Ishikawa (cell line): ENCODE measurements around the gene STAT4.

Experiments
- CEBPB ChIP-seq: IDR thresholded peaks from 2 replicates; pipeline ENCODE4 v1.6.1; 2012
- CREB1 ChIP-seq: IDR thresholded peaks from 2 replicates; pipeline ENCODE4 v1.6.1; 2012; ENCODE audit warnings: low read depth
- EP300 ChIP-seq: IDR thresholded peaks from 2 replicates; pipeline ENCODE4 v1.6.1; 2012; ENCODE audit warnings: borderline replicate concordance
- TCF12 ChIP-seq: IDR thresholded peaks from 2 replicates; pipeline ENCODE4 v1.6.1; 2012; ENCODE audit warnings: low read depth
- TEAD4 ChIP-seq: IDR thresholded peaks from 2 replicates; pipeline ENCODE4 v1.6.1; 2012
- YY1 ChIP-seq: IDR thresholded peaks from 2 replicates; pipeline ENCODE4 v1.6.1; 2012; ENCODE audit warnings: low read depth
- TF ChIP-seq, protein P1 (sequence below): IDR thresholded peaks from 2 replicates; pipeline ENCODE4 v1.6.1; 2012
- TF ChIP-seq, protein P2 (sequence below): IDR thresholded peaks from 2 replicates; pipeline ENCODE4 v1.6.1; 2012; ENCODE audit warnings: low read depth, mild to moderate bottlenecking

DNA sequence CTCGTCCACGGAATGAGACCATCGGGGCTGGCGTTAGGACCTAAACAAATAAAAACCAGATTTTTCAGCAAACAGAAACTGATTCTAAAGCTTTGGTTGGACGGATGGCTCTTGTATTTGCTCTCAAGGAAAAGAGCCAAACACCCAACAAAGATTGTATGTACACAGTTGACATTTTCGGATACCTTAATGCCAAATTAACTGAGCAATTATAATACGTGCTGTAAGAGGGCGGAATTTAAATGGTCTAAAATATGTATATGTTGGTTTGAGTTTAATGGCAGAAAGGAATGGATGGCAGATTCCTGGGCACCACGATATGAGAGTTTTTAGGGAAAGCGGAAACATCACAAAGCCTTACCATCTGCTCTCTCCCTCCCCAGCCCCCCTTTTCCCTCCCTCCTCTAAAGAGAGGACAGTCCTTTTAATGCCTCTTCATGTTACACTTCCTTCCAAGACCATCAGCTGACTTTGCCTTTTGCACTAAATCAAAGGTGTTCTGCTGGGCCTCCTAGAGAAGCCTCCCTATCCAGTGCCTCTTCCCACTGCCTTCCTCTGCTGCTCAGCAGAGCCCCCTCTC lies 170.1 kb downstream of the STAT4 start:
- no peak for TF ChIP-seq CREB1
- no peak for TF ChIP-seq EP300
- no peak for TF ChIP-seq TEAD4
- TF ChIP-seq, protein P1, sequence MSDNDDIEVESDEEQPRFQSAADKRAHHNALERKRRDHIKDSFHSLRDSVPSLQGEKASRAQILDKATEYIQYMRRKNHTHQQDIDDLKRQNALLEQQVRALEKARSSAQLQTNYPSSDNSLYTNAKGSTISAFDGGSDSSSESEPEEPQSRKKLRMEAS, result no peak
- no peak for TF ChIP-seq YY1
- TF ChIP-seq CEBPB, result no peak
- no peak for TF ChIP-seq TCF12
- TF ChIP-seq, protein P2, sequence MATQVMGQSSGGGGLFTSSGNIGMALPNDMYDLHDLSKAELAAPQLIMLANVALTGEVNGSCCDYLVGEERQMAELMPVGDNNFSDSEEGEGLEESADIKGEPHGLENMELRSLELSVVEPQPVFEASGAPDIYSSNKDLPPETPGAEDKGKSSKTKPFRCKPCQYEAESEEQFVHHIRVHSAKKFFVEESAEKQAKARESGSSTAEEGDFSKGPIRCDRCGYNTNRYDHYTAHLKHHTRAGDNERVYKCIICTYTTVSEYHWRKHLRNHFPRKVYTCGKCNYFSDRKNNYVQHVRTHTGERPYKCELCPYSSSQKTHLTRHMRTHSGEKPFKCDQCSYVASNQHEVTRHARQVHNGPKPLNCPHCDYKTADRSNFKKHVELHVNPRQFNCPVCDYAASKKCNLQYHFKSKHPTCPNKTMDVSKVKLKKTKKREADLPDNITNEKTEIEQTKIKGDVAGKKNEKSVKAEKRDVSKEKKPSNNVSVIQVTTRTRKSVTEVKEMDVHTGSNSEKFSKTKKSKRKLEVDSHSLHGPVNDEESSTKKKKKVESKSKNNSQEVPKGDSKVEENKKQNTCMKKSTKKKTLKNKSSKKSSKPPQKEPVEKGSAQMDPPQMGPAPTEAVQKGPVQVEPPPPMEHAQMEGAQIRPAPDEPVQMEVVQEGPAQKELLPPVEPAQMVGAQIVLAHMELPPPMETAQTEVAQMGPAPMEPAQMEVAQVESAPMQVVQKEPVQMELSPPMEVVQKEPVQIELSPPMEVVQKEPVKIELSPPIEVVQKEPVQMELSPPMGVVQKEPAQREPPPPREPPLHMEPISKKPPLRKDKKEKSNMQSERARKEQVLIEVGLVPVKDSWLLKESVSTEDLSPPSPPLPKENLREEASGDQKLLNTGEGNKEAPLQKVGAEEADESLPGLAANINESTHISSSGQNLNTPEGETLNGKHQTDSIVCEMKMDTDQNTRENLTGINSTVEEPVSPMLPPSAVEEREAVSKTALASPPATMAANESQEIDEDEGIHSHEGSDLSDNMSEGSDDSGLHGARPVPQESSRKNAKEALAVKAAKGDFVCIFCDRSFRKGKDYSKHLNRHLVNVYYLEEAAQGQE, result no peak
